H1 (cell line): ENCODE measurements around the gene COTL1.

Experiments used
- EGR1 ChIP-seq: IDR thresholded peaks from 2 replicates; pipeline ENCODE4 v1.6.1; 2011; ENCODE audit warnings: low read depth, low read length, borderline replicate concordance
- HDAC2 ChIP-seq, 2 experiments: fragments of 300-600 bp in 1 of 2; sonication (generic) in 1 of 2; IDR thresholded peaks; 2 replicates each; pipeline ENCODE4 v1.6.1; 2011 to 2012; ENCODE audit warnings: low read depth in 2 of 2, low read length in 2 of 2, mild to moderate bottlenecking in 2 of 2, moderate library complexity in 2 of 2, borderline replicate concordance in 1 of 2, inconsistent platforms in 1 of 2
- NRF1 ChIP-seq: IDR thresholded peaks from 2 replicates; pipeline ENCODE4 v1.6.1; 2011; ENCODE audit warnings: mild to moderate bottlenecking, low read depth, low read length, improper control_type of control experiment
- POLR2AphosphoS5 ChIP-seq: IDR thresholded peaks from 2 replicates; pipeline ENCODE4 v1.6.1; 2011; ENCODE audit warnings: low read depth, low read length
- SP1 ChIP-seq: IDR thresholded peaks from 2 replicates; pipeline ENCODE4 v1.6.1; 2011; ENCODE audit warnings: low read depth, low read length
- SP4 ChIP-seq: IDR thresholded peaks from 2 replicates; pipeline ENCODE4 v1.6.1; 2012; ENCODE audit warnings: low read length, inconsistent platforms
- TAF1 ChIP-seq: IDR thresholded peaks from 2 replicates; pipeline ENCODE4 v1.6.1; 2011; ENCODE audit warnings: mild to moderate bottlenecking, low read depth, low read length
- TF ChIP-seq, protein P1 (sequence below), 3 experiments: IDR thresholded peaks; 1 replicate in 2 of 3; 2 replicates in 1 of 3; pipeline versions ENCODE4 v1.5.1 to v1.6.1; 2011; ENCODE audit warnings: low read length in 3 of 3, mild to moderate bottlenecking in 3 of 3, inconsistent platforms in 2 of 3, low read depth in 1 of 3, moderate library complexity in 1 of 3; ENCODE audit not compliant: insufficient read depth in 1 of 3; ENCODE audit errors: control extremely low read depth in 1 of 3
- TF ChIP-seq, protein P2 (sequence below): IDR thresholded peaks from 2 replicates; pipeline ENCODE4 v1.6.1; 2011; ENCODE audit warnings: low read length, improper control_type of control experiment

DNA sequence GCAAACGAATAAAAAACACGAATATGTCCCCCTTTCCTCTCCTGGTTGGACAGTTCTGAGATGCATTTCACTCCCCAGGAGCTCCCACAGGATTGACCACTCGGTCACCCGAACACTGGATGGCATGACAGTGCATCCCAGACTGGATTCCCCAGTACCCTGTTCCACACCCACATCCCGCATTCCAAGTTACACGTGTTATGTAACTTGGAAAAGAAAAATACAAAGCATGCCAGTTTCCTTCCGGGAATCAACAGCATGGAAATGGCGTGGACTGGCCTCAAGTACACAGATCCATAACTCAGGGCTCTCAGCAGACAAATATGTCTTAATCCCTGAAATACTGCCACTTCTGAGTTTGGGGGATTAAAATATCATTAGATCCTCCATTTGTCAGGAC is 17.8 kb upstream of the COTL1 start:
- TF ChIP-seq POLR2AphosphoS5 (no peak), SP4 (no peak), SP1 (no peak), HDAC2 (IDR thresholded peaks at IDR 0.05; ENCODE audit: borderline replicate concordance in 1 of 2, low read depth in 2 of 2, low read length in 2 of 2) (no peak), TAF1 (no peak), EGR1 (no peak), NRF1 (no peak)
- TF ChIP-seq, protein P1, sequence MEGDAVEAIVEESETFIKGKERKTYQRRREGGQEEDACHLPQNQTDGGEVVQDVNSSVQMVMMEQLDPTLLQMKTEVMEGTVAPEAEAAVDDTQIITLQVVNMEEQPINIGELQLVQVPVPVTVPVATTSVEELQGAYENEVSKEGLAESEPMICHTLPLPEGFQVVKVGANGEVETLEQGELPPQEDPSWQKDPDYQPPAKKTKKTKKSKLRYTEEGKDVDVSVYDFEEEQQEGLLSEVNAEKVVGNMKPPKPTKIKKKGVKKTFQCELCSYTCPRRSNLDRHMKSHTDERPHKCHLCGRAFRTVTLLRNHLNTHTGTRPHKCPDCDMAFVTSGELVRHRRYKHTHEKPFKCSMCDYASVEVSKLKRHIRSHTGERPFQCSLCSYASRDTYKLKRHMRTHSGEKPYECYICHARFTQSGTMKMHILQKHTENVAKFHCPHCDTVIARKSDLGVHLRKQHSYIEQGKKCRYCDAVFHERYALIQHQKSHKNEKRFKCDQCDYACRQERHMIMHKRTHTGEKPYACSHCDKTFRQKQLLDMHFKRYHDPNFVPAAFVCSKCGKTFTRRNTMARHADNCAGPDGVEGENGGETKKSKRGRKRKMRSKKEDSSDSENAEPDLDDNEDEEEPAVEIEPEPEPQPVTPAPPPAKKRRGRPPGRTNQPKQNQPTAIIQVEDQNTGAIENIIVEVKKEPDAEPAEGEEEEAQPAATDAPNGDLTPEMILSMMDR (IDR thresholded peaks at IDR 0.05; ENCODE audit: control extremely low read depth in 1 of 3, insufficient read depth in 1 of 3, low read depth in 1 of 3, low read length in 3 of 3): no peak
- TF ChIP-seq, protein P2, sequence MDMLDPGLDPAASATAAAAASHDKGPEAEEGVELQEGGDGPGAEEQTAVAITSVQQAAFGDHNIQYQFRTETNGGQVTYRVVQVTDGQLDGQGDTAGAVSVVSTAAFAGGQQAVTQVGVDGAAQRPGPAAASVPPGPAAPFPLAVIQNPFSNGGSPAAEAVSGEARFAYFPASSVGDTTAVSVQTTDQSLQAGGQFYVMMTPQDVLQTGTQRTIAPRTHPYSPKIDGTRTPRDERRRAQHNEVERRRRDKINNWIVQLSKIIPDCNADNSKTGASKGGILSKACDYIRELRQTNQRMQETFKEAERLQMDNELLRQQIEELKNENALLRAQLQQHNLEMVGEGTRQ: no peak
